Mesendoderm (in vitro differentiated cells): ENCODE results near the gene ADAMTS14.

ENCODE experiments used
- DNase-seq: peaks from one replicate; pipeline ENCODE4 v3.0.0; 2013
- H2AK5ac ChIP-seq: 2 replicates; pipeline ENCODE4 v1.6.1; 2013; ENCODE audit warnings: low read length, inconsistent platforms
- H2BK120ac ChIP-seq: 2 replicates; pipeline ENCODE4 v1.6.1; 2013; ENCODE audit warnings: low read depth, mild to moderate bottlenecking, low read length, moderate library complexity, mixed read lengths
- H2BK15ac ChIP-seq: replicated peaks from 2 replicates; pipeline ENCODE4 v1.6.1; 2013; ENCODE audit warnings: low read depth, mild to moderate bottlenecking, moderate library complexity
- H2BK5ac ChIP-seq: 2 replicates; pipeline ENCODE4 v1.6.1; 2013; ENCODE audit warnings: low read length, inconsistent platforms
- H3K18ac ChIP-seq: 2 replicates; pipeline ENCODE4 v1.6.1; 2013; ENCODE audit warnings: mild to moderate bottlenecking, low read length, mixed read lengths
- H3K23ac ChIP-seq: one replicate; pipeline ENCODE4 v1.6.1; 2013; ENCODE audit warnings: low read length
- H3K27ac ChIP-seq: 2 replicates; pipeline ENCODE4 v1.5.1; 2013; ENCODE audit warnings: low read depth, mild to moderate bottlenecking, inconsistent platforms, low read length, moderate library complexity
- H3K27me3 ChIP-seq: 2 replicates; pipeline ENCODE4 v1.6.1; 2013; ENCODE audit warnings: low read length, control low read depth, mild to moderate bottlenecking, inconsistent platforms; ENCODE audit not compliant: insufficient read depth, poor library complexity
- H3K36me3 ChIP-seq: 2 replicates; pipeline ENCODE4 v1.6.1; 2013; ENCODE audit warnings: low read length, inconsistent platforms; ENCODE audit not compliant: control insufficient read depth, insufficient read depth
- H3K4ac ChIP-seq: one replicate; pipeline ENCODE4 v1.6.1; 2013; ENCODE audit warnings: low read depth, mild to moderate bottlenecking, low read length, moderate library complexity
- H3K4me1 ChIP-seq: 2 replicates; pipeline ENCODE4 v1.6.1; 2013; ENCODE audit warnings: low read depth, low read length, inconsistent platforms; ENCODE audit not compliant: control insufficient read depth
- H3K4me2 ChIP-seq: 2 replicates; pipeline ENCODE4 v1.6.1; 2013; ENCODE audit warnings: low read length
- H3K4me3 ChIP-seq: 2 replicates; pipeline ENCODE4 v1.5.1; 2013; ENCODE audit warnings: mild to moderate bottlenecking, low read length
- H3K56ac ChIP-seq: one replicate; pipeline ENCODE4 v1.6.1; 2013; ENCODE audit warnings: low read length
- H3K79me1 ChIP-seq: 2 replicates; pipeline ENCODE4 v1.6.1; 2013; ENCODE audit warnings: low read length, inconsistent platforms
- H3K79me2 ChIP-seq: 2 replicates; pipeline ENCODE4 v1.6.1; 2013; ENCODE audit warnings: mild to moderate bottlenecking, low read length; ENCODE audit not compliant: control insufficient read depth, insufficient read depth
- H3K9ac ChIP-seq: 2 replicates; pipeline ENCODE4 v1.6.1; 2013; ENCODE audit warnings: low read length, inconsistent platforms
- H4K5ac ChIP-seq: one replicate; pipeline ENCODE4 v1.6.1; 2013; ENCODE audit warnings: low read length
- H4K8ac ChIP-seq: one replicate; pipeline ENCODE4 v1.6.1; 2013; ENCODE audit warnings: low read depth, mild to moderate bottlenecking, control low read depth, low read length, moderate library complexity
- WGBS: extraction: QIAGEN DNeasy Blood & Tissue Kit; methylation state at CpG from one replicate; pipeline ENCODE4 v1.1.7; 2013; ENCODE audit warnings: low lambda C conversion rate, missing lambda C conversion rate; ENCODE audit not compliant: insufficient coverage; ENCODE audit errors: extremely low coverage; 5-methylcytosine and 5-hydroxymethylcytosine counted together

The ADAMTS14 gene

GRCh38 chr10:70784016-70784415 is 111.7 kb downstream of the ADAMTS14 start:
- no peak for DNase-seq

DNA sequence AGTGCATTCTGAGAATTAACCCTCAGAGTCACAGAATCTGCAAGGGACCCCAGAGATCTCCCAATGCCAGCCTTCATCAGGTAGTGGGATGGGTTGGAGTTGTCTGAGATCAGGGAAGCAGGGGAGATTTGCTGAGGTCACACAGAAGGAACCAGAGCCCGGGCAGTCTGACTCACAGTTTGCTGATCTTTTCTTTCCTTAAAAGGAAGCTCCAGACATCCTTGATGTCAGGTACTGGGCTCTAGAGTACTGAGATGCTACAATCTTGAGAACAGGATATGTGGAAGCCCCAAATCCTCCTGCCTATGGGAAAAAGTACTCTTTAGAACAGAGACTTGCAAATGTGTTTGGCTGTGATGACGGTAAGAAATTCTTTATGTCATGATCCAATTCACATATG is 112.2 kb downstream of the ADAMTS14 start:
- Histone ChIP-seq H3K4ac (no peak overlapping the region), H3K27me3 (no peaks in the 10 kb centered on the region), H3K79me2 (no peaks in the 10 kb centered on the region), H3K56ac (no peak overlapping the region), H3K79me1 (no peaks in the 10 kb centered on the region), H2BK120ac (no peak overlapping the region), H4K5ac (no peak overlapping the region), H3K4me2 (no peak overlapping the region), H2BK5ac (no peak overlapping the region), H2BK15ac (no peak overlapping the region), H3K4me1 (no peaks in the 10 kb centered on the region), H3K9ac (no peak overlapping the region), H3K36me3 (no peaks in the 10 kb centered on the region), H3K4me3 (no peak overlapping the region), H3K18ac (no peak overlapping the region), H3K27ac (no peak overlapping the region), H3K23ac (no peak overlapping the region), H2AK5ac (no peak overlapping the region), H4K8ac (no peak overlapping the region)
- WGBS: no CpG with 5 or more reads among the region's 2 CpGs
- DNase-seq: peak; percentile 51

More at GRCh38 chr10:70784016-70784415, 111.7 kb downstream of the ADAMTS14 start:
- H3K18ac ChIP-seq: no peak overlapping the region
- no peak overlapping the region for H2BK15ac ChIP-seq
- WGBS: no CpG with 5 or more reads among the region's 5 CpGs
- H3K27ac ChIP-seq: no peak overlapping the region
- no peak overlapping the region for H3K4me2 ChIP-seq
- H3K23ac ChIP-seq: no peak overlapping the region
- no peaks in the 10 kb centered on the region for H3K36me3 ChIP-seq
- no peak overlapping the region for H3K56ac ChIP-seq
- H3K4me1 ChIP-seq: no peaks in the 10 kb centered on the region
- no peak overlapping the region for H3K9ac ChIP-seq
- H3K4me3 ChIP-seq: no peak overlapping the region
- H3K79me2 ChIP-seq: no peaks in the 10 kb centered on the region
- no peaks in the 10 kb centered on the region for H3K79me1 ChIP-seq
- no peak overlapping the region for H2BK5ac ChIP-seq
- no peak overlapping the region for H2BK120ac ChIP-seq
- no peaks in the 10 kb centered on the region for H3K27me3 ChIP-seq
- H3K4ac ChIP-seq: no peak overlapping the region
- H4K8ac ChIP-seq: no peak overlapping the region
- H2AK5ac ChIP-seq: no peak overlapping the region
- no peak overlapping the region for H4K5ac ChIP-seq

- no peak within 1 kb of the TSS for H2BK15ac ChIP-seq
- H2BK5ac ChIP-seq: no peak within 1 kb of the TSS
- H3K56ac ChIP-seq: no peak within 1 kb of the TSS
- no peak within 1 kb of the TSS for H4K8ac ChIP-seq
- no peak within 1 kb of the TSS for H2BK120ac ChIP-seq
- H3K18ac ChIP-seq: no peak within 1 kb of the TSS
- H3K79me1 ChIP-seq: no peaks in the 10 kb centered on the region
- H3K4ac ChIP-seq: no peak within 1 kb of the TSS
- no peak within 1 kb of the TSS for H4K5ac ChIP-seq
- no CpG with 5 or more reads among the region's 4 CpGs for WGBS
- H3K4me3 ChIP-seq: no peak within 1 kb of the TSS
- H3K4me2 ChIP-seq: no peak within 1 kb of the TSS
- no peaks in the 10 kb centered on the region for H3K4me1 ChIP-seq
- no peaks in the 10 kb centered on the region for H3K79me2 ChIP-seq
- H3K27ac ChIP-seq: no peak within 1 kb of the TSS
- no peaks in the 10 kb centered on the region for H3K27me3 ChIP-seq
- no peak within 1 kb of the TSS for H3K9ac ChIP-seq
- DNase-seq: no peak
- H3K23ac ChIP-seq: no peak within 1 kb of the TSS
- H2AK5ac ChIP-seq: no peak within 1 kb of the TSS
- no peaks in the 10 kb centered on the region for H3K36me3 ChIP-seq
These were observed 112.9 kb downstream of the ADAMTS14 start, which contains the start of gene TBATA for GRCh38 chr10:70785190-70785589. Gene TBATA (minus strand): TSS chr10:70785377. CDS start chr10:70783379, 1,998 bp downstream.

DNA sequence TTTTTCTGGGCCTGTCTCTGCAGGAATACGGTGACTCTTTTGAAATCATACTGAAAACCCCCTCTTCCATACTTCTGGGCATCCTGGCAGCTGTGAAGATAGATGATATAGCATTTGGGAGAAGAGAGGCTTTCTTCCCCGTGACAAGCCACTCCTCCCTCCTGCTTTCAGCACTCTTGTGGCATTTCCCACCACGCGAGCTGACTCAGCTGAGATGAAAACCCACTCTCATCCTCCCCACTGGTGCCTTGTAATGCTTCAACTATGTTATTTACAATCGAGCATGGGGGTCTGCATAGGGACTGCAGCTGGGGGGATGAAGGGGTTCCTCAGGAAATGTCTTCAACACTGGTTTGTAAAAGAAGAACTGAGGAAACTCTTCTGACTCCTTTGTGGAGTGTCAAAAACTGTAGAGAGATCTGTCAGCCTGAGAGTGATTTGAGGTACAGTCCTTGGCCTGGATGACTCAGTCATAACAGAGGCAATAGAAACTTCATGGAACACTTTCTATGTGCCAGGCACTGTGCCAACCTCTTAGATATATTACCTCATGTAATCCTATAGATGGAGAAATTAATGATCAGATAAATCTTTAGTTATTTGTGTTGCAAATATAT is 114.6 kb downstream of the ADAMTS14 start:
- Histone ChIP-seq H3K18ac (no peak overlapping the region), H3K36me3 (no peaks in the 10 kb centered on the region), H2BK15ac (no peak overlapping the region), H3K4ac (no peak overlapping the region), H2AK5ac (no peak overlapping the region), H2BK120ac (no peak overlapping the region), H3K56ac (no peak overlapping the region), H3K4me1 (no peaks in the 10 kb centered on the region), H3K9ac (no peak overlapping the region), H3K4me3 (no peak overlapping the region), H4K8ac (no peak overlapping the region), H3K27ac (no peak overlapping the region), H3K23ac (no peak overlapping the region), H3K79me2 (no peaks in the 10 kb centered on the region), H3K27me3 (no peaks in the 10 kb centered on the region), H4K5ac (no peak overlapping the region), H2BK5ac (no peak overlapping the region), H3K79me1 (no peaks in the 10 kb centered on the region), H3K4me2 (no peak overlapping the region)
- no peak for DNase-seq
- no CpG with 5 or more reads among the region's 5 CpGs for WGBS

- Histone ChIP-seq H2BK15ac (no peak overlapping the region), H3K27me3 (no peaks in the 10 kb centered on the region), H2BK120ac (no peak overlapping the region), H3K79me2 (no peaks in the 10 kb centered on the region), H3K4me1 (no peaks in the 10 kb centered on the region), H3K18ac (no peak overlapping the region), H4K5ac (no peak overlapping the region), H3K4ac (no peak overlapping the region), H3K4me2 (no peak overlapping the region), H3K36me3 (no peaks in the 10 kb centered on the region), H3K27ac (no peak overlapping the region), H3K23ac (no peak overlapping the region), H3K56ac (no peak overlapping the region), H4K8ac (no peak overlapping the region), H3K79me1 (no peaks in the 10 kb centered on the region), H2BK5ac (no peak overlapping the region), H3K9ac (no peak overlapping the region), H3K4me3 (no peak overlapping the region), H2AK5ac (no peak overlapping the region)
- DNase-seq: no peak
- no CpG with 5 or more reads among the region's 5 CpGs for WGBS
These were observed 119.2 kb downstream of the ADAMTS14 start for GRCh38 chr10:70791386-70792039.
